ENCODE results near the gene UCKL1. TPM values are rescaled to one million over a fixed set of nuclear protein-coding genes. Genes with fewer than 3 reads are reported as not detected.

Gene UCKL1
- total RNA-seq, 4 donors from 2014 or later: 31.2 to 96.0 (median 50.0) TPM

DNA sequence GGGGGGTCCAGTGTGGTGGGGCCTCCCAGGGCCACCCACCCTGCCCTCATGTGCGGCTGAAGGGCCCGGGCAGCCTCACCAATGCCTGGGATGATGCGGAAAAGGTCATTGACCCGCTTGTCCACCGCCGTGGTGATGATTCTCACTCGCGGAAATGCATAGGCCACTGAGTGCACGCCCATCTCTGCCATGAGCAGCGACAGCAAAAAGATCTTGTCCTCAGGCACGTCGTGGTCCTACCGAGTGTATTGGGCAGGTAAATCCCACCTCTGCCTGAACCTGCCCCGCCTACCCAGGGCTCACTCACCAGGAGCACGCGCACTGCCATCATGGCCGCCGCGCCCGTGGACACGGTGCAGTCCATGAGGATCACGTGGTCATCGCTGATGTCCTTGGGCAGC lies 16.1 kb downstream of the UCKL1 start:
- Histone ChIP-seq H3K9me3 (no peaks in the 10 kb centered on the region), H3K27ac (no peak overlapping the region), H3K36me3 (peaks cover 0 to 91% (median 18%) of the 10 kb centered on the region in 3 donors), H3K4me3 (no peak overlapping the region), H3K27me3 (no peaks in the 10 kb centered on the region), H3K4me1 (peaks cover 0 to 28% (median 8%) of the 10 kb centered on the region in 4 donors)
- WGBS, 2 donors: 79 to 88% methylated on average over 21 to 23 of the region's 23 CpGs
- TF ChIP-seq POLR2A (IDR thresholded peaks at IDR 0.05): no peak
- no peak for DNase-seq (ENCODE audit: low spot score in 2 of 2)

DNA sequence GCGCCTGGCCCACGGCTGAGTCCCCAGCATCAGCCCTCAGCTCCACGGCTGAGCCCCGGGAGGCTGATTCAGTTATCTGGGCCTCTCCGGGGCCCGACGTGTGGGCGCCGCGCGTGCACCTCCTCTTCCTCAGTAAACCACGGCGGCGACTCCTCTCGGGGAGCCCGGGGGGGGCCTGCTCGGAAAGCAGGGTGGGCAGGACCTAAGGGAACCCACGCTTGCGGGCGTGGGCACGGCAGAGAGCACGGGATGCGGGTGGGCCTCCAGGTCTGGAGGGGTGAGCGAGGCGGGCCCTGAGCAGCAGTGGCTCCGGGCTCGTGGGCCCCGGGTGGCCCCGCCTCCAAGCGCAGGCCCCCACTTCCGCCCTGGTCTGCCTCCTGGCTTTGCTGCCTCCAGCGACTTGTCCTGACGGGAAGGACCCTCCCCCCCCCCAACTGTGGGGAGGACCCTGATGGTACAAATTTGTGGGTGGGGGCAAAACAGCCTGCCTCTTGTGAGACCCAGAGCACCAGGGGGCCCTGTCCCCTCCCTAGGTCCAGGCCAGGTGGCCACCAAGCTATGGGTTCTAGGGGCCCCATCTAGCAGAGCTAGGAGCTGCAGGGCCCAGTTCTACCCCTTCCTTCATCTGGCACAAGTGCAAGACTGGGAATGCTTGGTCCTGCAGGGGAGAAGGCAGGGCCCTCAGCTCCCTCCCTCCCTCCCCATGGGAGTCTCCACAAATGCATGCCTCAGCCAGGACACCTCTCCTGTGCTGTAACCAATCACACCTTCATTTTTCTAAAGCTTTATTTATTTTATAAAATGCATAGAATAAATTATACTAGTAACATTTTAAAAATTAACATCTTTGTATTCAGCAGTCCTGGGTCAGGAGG lies 16.9 kb downstream of the UCKL1 start:
- no peaks in the 10 kb centered on the region for H3K9me3 ChIP-seq
- peaks cover 0 to 28% (median 8%) of the 10 kb centered on the region in 4 donors for H3K4me1 ChIP-seq
- H3K27ac ChIP-seq: no peak overlapping the region
- 64 to 88% methylated on average over 12 to 20 of the region's 33 CpGs for WGBS, 2 donors
- H3K27me3 ChIP-seq: no peaks in the 10 kb centered on the region
- no peak for DNase-seq (ENCODE audit: low spot score in 2 of 2)
- H3K4me3 ChIP-seq: no peak overlapping the region
- TF ChIP-seq EP300 (IDR thresholded peaks at IDR 0.05): no peak
- TF ChIP-seq, protein P1, sequence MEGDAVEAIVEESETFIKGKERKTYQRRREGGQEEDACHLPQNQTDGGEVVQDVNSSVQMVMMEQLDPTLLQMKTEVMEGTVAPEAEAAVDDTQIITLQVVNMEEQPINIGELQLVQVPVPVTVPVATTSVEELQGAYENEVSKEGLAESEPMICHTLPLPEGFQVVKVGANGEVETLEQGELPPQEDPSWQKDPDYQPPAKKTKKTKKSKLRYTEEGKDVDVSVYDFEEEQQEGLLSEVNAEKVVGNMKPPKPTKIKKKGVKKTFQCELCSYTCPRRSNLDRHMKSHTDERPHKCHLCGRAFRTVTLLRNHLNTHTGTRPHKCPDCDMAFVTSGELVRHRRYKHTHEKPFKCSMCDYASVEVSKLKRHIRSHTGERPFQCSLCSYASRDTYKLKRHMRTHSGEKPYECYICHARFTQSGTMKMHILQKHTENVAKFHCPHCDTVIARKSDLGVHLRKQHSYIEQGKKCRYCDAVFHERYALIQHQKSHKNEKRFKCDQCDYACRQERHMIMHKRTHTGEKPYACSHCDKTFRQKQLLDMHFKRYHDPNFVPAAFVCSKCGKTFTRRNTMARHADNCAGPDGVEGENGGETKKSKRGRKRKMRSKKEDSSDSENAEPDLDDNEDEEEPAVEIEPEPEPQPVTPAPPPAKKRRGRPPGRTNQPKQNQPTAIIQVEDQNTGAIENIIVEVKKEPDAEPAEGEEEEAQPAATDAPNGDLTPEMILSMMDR (IDR thresholded peaks at IDR 0.05): no peak
- no peak for TF ChIP-seq POLR2A (IDR thresholded peaks at IDR 0.05)
- peaks cover 0 to 91% (median 12%) of the 10 kb centered on the region in 3 donors for H3K36me3 ChIP-seq

DNA sequence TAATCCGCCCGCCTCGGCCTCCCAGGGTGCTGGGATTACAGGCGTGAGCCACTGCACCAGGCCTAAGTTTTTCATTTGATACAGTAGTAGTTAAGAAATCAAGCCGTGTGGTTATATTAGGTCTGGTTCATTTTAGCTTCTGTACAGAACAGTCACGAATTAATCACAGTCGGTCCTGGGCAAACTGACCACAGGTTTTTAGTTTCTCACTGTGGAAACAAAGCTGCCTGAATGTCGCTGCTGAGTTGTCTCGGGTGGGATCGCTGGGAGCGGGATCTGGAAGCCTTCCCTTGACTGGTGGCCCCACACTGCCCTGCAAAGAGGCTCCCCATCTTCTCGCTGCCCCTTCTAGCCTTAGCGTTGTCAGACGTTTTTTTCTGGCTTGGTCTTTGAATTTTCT lies 18.6 kb downstream of the UCKL1 start:
- H3K9me3 ChIP-seq: no peaks in the 10 kb centered on the region
- peaks cover 0 to 12% (median 5%) of the 10 kb centered on the region in 4 donors for H3K4me1 ChIP-seq
- 82 to 88% methylated on average over 14 of the region's 14 CpGs for WGBS, 2 donors
- no peaks in the 10 kb centered on the region for H3K27me3 ChIP-seq
- TF ChIP-seq EP300 (IDR thresholded peaks at IDR 0.05) (no peak), POLR2A (IDR thresholded peaks at IDR 0.05) (no peak)
- TF ChIP-seq, protein P1 (IDR thresholded peaks at IDR 0.05): no peak
- H3K36me3 ChIP-seq: peaks cover 0 to 90% (median 8%) of the 10 kb centered on the region in 3 donors
- no peak overlapping the region for H3K4me3 ChIP-seq
- H3K27ac ChIP-seq: no peak overlapping the region
- no peak for DNase-seq (ENCODE audit: low spot score in 2 of 2)

DNA sequence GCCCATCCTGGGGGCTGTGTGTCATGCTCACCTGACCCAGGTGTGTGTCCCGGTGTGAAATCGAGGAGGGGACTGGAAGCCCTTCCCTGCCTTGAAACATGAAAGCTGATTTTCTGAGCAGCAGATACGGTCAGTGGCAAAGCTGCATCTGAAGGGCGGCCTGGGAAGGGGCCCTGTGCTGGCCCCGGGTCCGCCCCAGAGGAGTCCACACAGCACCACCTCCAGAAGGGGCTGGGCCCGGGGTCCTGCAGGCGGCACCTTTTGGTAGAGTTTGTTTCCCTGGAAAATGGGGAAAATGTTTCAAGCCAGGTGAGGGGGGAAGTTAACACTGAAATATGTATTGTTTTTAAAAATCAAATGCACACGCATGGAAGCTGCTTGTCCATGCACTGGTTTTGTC lies 20.8 kb downstream of the UCKL1 start:
- H3K4me1 ChIP-seq: no peaks in the 10 kb centered on the region
- H3K27me3 ChIP-seq: no peaks in the 10 kb centered on the region
- 93 to 94% methylated on average over 8 of the region's 9 CpGs for WGBS, 2 donors
- no peak for DNase-seq (ENCODE audit: low spot score in 2 of 2)
- no peak overlapping the region for H3K4me3 ChIP-seq
- TF ChIP-seq POLR2A (IDR thresholded peaks at IDR 0.05) (no peak), EP300 (IDR thresholded peaks at IDR 0.05) (no peak)
- TF ChIP-seq, protein P1 (IDR thresholded peaks at IDR 0.05): no peak
- no peak overlapping the region for H3K27ac ChIP-seq
- H3K36me3 ChIP-seq: peaks cover 0 to 98% (median 18%) of the 10 kb centered on the region in 3 donors
- no peaks in the 10 kb centered on the region for H3K9me3 ChIP-seq

DNA sequence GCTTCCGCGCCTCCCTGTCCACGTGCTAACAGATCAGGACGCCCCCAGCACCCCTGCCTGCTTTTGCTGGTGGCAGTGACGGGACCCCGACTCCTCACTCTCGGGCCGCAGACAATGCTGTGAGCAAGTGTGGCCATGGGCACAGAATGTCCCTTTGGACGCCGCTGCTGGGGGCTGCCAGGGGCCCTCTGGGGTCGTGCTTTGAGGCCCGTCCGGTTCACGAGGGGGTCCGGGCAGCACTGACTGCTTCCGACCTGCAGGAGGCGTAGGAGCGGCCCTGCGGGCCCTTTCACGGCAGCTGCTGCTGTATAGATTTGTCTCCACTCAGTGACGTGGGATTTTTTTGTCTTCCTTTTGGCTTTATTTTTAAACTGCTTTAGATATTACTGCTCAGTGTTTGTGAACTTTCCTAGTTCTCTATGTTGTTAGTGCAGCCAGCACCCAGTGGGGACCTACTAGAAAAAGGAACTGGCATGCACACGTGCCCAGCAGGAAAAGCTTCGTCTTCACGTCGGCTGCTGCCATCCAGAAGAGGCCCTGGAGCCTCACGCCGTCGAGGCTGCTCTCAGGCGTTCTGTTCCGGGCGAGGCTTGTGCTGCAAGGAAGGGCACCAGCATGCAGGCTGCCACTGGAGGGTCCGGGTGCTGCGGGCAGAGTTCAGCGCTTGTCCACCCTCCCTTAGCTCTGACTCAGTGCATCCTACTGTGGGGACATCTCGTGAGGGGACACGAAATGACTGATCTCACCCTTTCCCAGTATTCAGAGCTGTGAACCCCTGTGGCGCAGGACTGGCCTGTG lies 21.7 kb downstream of the UCKL1 start:
- Histone ChIP-seq H3K27me3 (no peaks in the 10 kb centered on the region), H3K36me3 (peaks cover 0 to 98% (median 18%) of the 10 kb centered on the region in 3 donors), H3K4me1 (no peaks in the 10 kb centered on the region), H3K4me3 (no peak overlapping the region), H3K9me3 (no peaks in the 10 kb centered on the region), H3K27ac (no peak overlapping the region)
- no peak for TF ChIP-seq POLR2A (IDR thresholded peaks at IDR 0.05)
- TF ChIP-seq, protein P1 (IDR thresholded peaks at IDR 0.05): no peak
- TF ChIP-seq EP300 (IDR thresholded peaks at IDR 0.05): no peak
- DNase-seq (ENCODE audit: low spot score in 2 of 2): no peak
- 73 to 84% methylated on average over 37 of the region's 37 CpGs for WGBS, 2 donors
